GM13976 (cell line): ENCODE data around the gene LMO7.

ENCODE experiments used
- DNase-seq: peaks from one replicate; pipeline ENCODE4 v3.0.0; 2012; ENCODE audit warnings: low spot score
- CTCF ChIP-seq: IDR thresholded peaks from 2 replicates; pipeline ENCODE4 v1.5.1; 2012; ENCODE audit warnings: borderline replicate concordance, mild to moderate bottlenecking; ENCODE audit not compliant: insufficient read depth; ENCODE audit errors: extremely low read depth, missing control alignments, control extremely low read depth
- in situ Hi-C: fragments of 300-500 bp; cut with MboI; formaldehyde crosslinking; loops from one replicate; pipeline ENCODE4 v1.12.0; 2022; ENCODE audit warnings: low sequenced_read_pairs, mixed read lengths, inconsistent platforms; ENCODE audit not compliant: unreplicated experiment

LMO7 gene

GRCh38 chr13:75873494-75873893, 237.4 kb downstream of the LMO7 start:
- in situ Hi-C loops, result loop anchor here (10.0 kb wide), 1 partner anchor 141 kb away; no protein-coding TSS in a partner anchor
- TF ChIP-seq CTCF, result no peak
- no peak for DNase-seq

DNA sequence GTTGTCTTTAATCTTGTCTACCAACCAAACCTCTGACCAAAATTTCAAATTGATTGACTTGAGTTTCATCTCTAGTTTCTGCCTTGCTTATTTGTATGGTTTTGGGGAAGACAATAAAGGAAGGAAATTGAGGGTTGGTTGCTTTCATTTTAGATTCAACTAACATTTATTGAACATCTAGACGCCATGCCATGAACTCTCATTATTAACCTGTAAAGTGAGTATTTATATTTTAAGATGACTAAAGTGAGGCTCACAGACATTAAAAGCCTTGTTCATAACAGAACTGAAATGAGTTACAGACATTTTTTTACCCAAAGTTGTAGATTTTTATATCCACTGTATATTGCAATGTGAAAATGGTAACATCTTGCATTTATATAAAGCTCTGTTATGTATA, 239.3 kb downstream of the LMO7 start:
- no peak for TF ChIP-seq CTCF
- in situ Hi-C loops, result loop anchor here (5.0 to 25.0 kb wide), 3 partner anchors 139 to 1037 kb away; no protein-coding TSS in a partner anchor
- DNase-seq, result no peak

DNA sequence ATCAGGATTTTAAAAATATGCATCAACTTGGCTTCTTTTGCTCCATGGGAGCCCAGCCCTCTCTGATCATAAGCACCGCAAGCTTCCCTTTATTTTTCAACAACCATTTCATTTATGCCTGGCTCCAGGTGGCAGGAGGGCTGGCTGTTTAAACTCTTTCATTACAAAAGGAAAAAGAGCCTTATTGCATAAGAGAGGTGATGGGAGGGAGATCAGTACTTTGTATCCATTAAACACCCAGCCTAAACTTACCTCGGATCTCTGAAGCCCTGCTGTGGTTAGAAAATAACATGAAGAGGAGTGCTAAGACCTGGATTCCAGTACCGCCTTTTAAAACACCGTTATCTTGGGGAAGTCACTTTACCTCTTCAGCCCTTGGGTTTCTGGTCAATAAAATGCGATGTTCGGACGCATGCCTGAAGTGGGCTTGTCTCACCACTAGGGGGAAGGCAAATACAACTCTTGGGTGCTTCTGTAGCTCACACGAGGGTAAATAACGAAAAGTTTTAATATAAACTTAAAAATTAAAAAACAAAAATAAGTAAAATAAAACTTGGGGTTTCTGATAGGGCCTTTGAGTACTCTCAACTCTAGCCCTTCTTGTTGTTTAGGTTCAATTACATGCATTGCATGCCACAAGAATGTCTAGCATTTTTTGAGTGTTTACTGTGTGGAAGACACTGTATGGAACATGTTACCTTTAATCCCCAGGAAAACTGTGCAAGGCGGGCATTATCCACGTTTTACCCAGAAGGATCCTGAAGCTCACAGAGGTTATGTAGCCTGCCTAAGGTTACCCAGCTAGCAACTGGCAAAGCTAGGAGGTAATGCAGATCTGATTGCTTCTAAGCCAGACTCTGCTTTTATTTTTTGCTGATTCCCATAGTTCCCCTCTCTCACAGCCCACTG, 240.3 kb downstream of the LMO7 start:
- peak; percentile 87 for TF ChIP-seq CTCF
- in situ Hi-C loops, result loop anchor here (5.0 to 25.0 kb wide), 3 partner anchors 138 to 1036 kb away; no protein-coding TSS in a partner anchor
- DNase-seq, result peak; percentile 54

GRCh38 chr13:75877071-75877470, 240.9 kb downstream of the LMO7 start:
- DNase-seq, result no peak
- in situ Hi-C loops, result loop anchor here (5.0 to 25.0 kb wide), 3 partner anchors 138 to 1035 kb away; no protein-coding TSS in a partner anchor
- no peak for TF ChIP-seq CTCF

DNA sequence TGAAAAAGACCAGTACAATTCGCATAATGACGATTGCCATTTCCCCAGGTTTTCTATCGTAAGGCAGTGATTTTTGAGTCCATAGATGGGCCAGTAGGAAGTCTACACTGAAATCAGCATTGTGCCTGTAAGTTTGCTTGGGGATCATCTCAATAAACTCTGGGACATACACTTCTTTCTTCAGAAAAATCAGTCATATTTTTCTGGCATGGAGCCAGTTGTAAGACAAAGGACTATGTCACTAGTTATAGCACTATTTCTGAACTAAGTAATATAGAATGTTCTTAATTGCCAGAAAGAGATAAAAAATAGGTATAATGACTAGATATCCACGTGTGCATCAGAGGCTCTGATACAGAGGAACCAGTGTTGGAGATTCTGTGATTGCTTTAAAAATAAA, 243.5 kb downstream of the LMO7 start:
- no peak for TF ChIP-seq CTCF
- in situ Hi-C loops, result loop anchor here (5.0 to 25.0 kb wide), 3 partner anchors 135 to 1033 kb away; no protein-coding TSS in a partner anchor
- no peak for DNase-seq

- TF ChIP-seq CTCF, result no peak
- in situ Hi-C loops, result loop anchor here (25.0 kb wide), 1 partner anchor 1031 kb away; no protein-coding TSS in a partner anchor
- no peak for DNase-seq
Measured at GRCh38 chr13:75881109-75881775, 245.1 kb downstream of the LMO7 start.
